Measurements from ENCODE around the gene PALS1.
A peak's percentile ranks its signal among the peaks of the same experiment; 100 is the strongest.

Gene PALS1

GRCh38 chr14:67241411-67242167 is at the start of gene PALS1:
Gene PALS1, plus strand, starts transcription at chr14:67241435. Its CDS starts 37,736 bp downstream, at chr14:67279171.
- DNase-seq = no peak

- DNase-seq = no peak
Observed at GRCh38 chr14:67191768-67192290, 49.4 kb upstream of the PALS1 start.

GRCh38 chr14:67192366-67192765 is 48.9 kb upstream of the PALS1 start:
- DNase-seq = no peak

GRCh38 chr14:67195279-67195678 is 46.0 kb upstream of the PALS1 start:
- DNase-seq = no peak

GRCh38 chr14:67199016-67199415 is 42.2 kb upstream of the PALS1 start:
- no peak for DNase-seq

- DNase-seq = no peak
Observed at GRCh38 chr14:67207810-67208209, 33.4 kb upstream of the PALS1 start.

GRCh38 chr14:67218126-67218525 is 23.1 kb upstream of the PALS1 start:
- DNase-seq = no peak

GRCh38 chr14:67221248-67221981 is 19.8 kb upstream of the PALS1 start:
- DNase-seq = no peak

- DNase-seq = no peak
Observed at GRCh38 chr14:67221982-67222328, 19.3 kb upstream of the PALS1 start.

GRCh38 chr14:67225523-67225922 is 15.7 kb upstream of the PALS1 start:
- DNase-seq = no peak

- DNase-seq = no peak
Observed at GRCh38 chr14:67228325-67228984, 12.8 kb upstream of the PALS1 start.

GRCh38 chr14:67232066-67232465 is 9.2 kb upstream of the PALS1 start:
- DNase-seq = no peak

GRCh38 chr14:67232621-67233020 is 8.6 kb upstream of the PALS1 start:
- no peak for DNase-seq

- DNase-seq = no peak
Observed at GRCh38 chr14:67237591-67237990, 3.6 kb upstream of the PALS1 start.

GRCh38 chr14:67239582-67239981 is 1.7 kb upstream of the PALS1 start:
- no peak for DNase-seq

- DNase-seq = peak; percentile 23
Observed at GRCh38 chr14:67240168-67240932, 885 bp upstream of the PALS1 start.

GRCh38 chr14:67240978-67241410 is 241 bp upstream of the PALS1 start:
- peak; percentile 93 for DNase-seq

GRCh38 chr14:67242168-67242420 is 859 bp downstream of the PALS1 start:
- DNase-seq = no peak

GRCh38 chr14:67245104-67245503 is 3.9 kb downstream of the PALS1 start:
- DNase-seq = no peak

GRCh38 chr14:67251573-67252226 is 10.5 kb downstream of the PALS1 start:
- DNase-seq = no peak

GRCh38 chr14:67253076-67253635 is 11.9 kb downstream of the PALS1 start:
- DNase-seq = no peak

- no peak for DNase-seq
Observed at GRCh38 chr14:67257906-67258305, 16.7 kb downstream of the PALS1 start.
